HL-60 (cell line): ENCODE results near the gene KHSRP.

Source experiments
- DNase-seq, 2 experiments: peaks; one replicate each; pipeline ENCODE4 v3.0.0-alpha.2; 2010 to 2020; ENCODE audit warnings: low read depth in 1 of 2, low spot score in 1 of 2
- H3K27ac ChIP-seq: fragments of 250-450 bp; sonication (Bioruptor Pico); replicated peaks from 2 replicates; pipeline ENCODE4 v1.5.1; 2020; ENCODE audit warnings: mild to moderate bottlenecking, moderate library complexity
- H3K27me3 ChIP-seq: fragments of 250-450 bp; sonication (Bioruptor Pico); 2 replicates; pipeline ENCODE4 v1.5.1; 2021; ENCODE audit warnings: mild to moderate bottlenecking, moderate library complexity; ENCODE audit not compliant: insufficient read depth, poor library complexity, severe bottlenecking
- H3K4me3 ChIP-seq: replicated peaks from 2 replicates; pipeline ENCODE4 v1.5.1; 2011; ENCODE audit warnings: mild to moderate bottlenecking, control low read depth, low read length; ENCODE audit not compliant: insufficient read depth
- GABPA ChIP-seq: IDR thresholded peaks from 2 replicates; pipeline ENCODE4 v1.6.1; 2012; ENCODE audit warnings: low read depth
- POLR2AphosphoS5 ChIP-seq: IDR thresholded peaks from 2 replicates; pipeline ENCODE4 v1.6.1; 2012; ENCODE audit warnings: low read depth
- REST ChIP-seq: IDR thresholded peaks from 2 replicates; pipeline ENCODE4 v1.6.1; 2012; ENCODE audit warnings: low read depth; ENCODE audit not compliant: insufficient replicate concordance
- SPI1 ChIP-seq: IDR thresholded peaks from 2 replicates; pipeline ENCODE4 v1.6.1; 2012; ENCODE audit warnings: low read depth, mild to moderate bottlenecking, borderline replicate concordance
- TF ChIP-seq, protein P1 (sequence below): IDR thresholded peaks from one replicate; pipeline ENCODE4 v1.5.1; 2011; ENCODE audit warnings: low read length, control low read depth, inconsistent platforms; ENCODE audit not compliant: insufficient read depth

Gene KHSRP

GRCh38 chr19:6421075-6422014 is 3.3 kb downstream of the KHSRP start:
- TF ChIP-seq SPI1 (no peak), POLR2AphosphoS5 (no peak), REST (no peak), GABPA (no peak)
- TF ChIP-seq, protein P1, sequence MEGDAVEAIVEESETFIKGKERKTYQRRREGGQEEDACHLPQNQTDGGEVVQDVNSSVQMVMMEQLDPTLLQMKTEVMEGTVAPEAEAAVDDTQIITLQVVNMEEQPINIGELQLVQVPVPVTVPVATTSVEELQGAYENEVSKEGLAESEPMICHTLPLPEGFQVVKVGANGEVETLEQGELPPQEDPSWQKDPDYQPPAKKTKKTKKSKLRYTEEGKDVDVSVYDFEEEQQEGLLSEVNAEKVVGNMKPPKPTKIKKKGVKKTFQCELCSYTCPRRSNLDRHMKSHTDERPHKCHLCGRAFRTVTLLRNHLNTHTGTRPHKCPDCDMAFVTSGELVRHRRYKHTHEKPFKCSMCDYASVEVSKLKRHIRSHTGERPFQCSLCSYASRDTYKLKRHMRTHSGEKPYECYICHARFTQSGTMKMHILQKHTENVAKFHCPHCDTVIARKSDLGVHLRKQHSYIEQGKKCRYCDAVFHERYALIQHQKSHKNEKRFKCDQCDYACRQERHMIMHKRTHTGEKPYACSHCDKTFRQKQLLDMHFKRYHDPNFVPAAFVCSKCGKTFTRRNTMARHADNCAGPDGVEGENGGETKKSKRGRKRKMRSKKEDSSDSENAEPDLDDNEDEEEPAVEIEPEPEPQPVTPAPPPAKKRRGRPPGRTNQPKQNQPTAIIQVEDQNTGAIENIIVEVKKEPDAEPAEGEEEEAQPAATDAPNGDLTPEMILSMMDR: no peak
- Histone ChIP-seq H3K4me3 (no peak overlapping the region), H3K27me3 (no peaks in the 10 kb centered on the region), H3K27ac (no peak overlapping the region)
- no peak for DNase-seq

GRCh38 chr19:6418562-6418932 is 6.1 kb downstream of the KHSRP start:
- H3K27ac ChIP-seq: no peak overlapping the region
- no peaks in the 10 kb centered on the region for H3K27me3 ChIP-seq
- no peak overlapping the region for H3K4me3 ChIP-seq
- no peak for DNase-seq
- TF ChIP-seq REST (no peak), POLR2AphosphoS5 (no peak), GABPA (no peak), SPI1 (no peak)
- TF ChIP-seq, protein P1: no peak

DNA sequence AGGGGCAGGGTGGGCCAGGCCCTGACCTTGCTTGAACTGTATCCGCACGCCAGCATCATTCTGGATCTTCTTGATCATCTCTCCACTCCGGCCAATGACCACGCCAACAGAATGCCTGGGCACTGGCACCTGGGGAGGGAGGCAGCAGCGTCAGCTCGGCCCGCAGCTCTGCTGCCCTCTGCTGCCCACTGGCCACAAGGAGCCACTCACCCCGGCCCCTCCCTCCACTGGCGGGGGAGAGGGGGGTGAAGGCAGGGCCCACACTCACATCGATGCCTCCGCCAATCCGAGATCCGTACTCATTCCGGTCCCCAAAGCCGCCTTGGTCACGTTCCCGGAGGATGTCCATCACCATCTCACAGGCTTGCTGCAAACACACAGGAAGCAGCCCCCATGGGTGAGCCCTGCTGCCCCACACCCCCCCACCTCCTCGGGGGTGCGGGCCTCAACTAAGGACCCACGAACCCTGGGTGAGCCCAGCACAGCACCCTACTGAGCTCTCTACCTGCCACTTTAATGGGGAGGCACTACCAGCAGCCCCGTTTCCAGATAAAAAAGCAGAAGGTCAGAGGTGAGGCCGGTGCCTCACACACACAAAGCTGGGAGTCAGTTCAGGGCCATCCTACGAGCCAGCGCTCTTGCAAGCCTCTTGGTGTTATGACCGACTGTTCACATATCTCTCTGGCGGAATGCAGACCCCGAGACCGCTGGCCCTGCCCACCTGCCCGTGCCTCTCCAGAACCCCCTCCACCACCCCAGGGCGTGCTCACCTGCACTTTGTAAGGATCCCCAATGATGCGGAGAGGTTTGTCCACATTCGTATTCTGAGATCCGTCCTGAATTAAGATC is 6.7 kb downstream of the KHSRP start:
- DNase-seq: no peak
- Histone ChIP-seq H3K27ac (no peak overlapping the region), H3K4me3 (no peak overlapping the region), H3K27me3 (no peaks in the 10 kb centered on the region)
- TF ChIP-seq SPI1 (no peak), POLR2AphosphoS5 (no peak), REST (no peak), GABPA (no peak)
- TF ChIP-seq, protein P1: no peak
